HG02623 (cell line): ENCODE results near the gene NR5A2.

Source experiments
- ATAC-seq: cut with Tn5 transposase; IDR thresholded peaks from one replicate; pipeline ENCODE4 v1.9.1; 2021; ENCODE audit warnings: moderate library complexity; ENCODE audit not compliant: unreplicated experiment

The NR5A2 gene

GRCh38 chr1:200027264-200027823 lies at the start of gene NR5A2:
TSS of gene NR5A2 (plus strand) at chr1:200027710. CDS start at chr1:200027848, 138 bp downstream.
- no peak for ATAC-seq

GRCh38 chr1:199978408-199978940 lies 49.0 kb upstream of the NR5A2 start:
- no peak for ATAC-seq

GRCh38 chr1:199979071-199979470 lies 48.4 kb upstream of the NR5A2 start:
- no peak for ATAC-seq

GRCh38 chr1:199981584-199981983 lies 45.9 kb upstream of the NR5A2 start:
- ATAC-seq = no peak

- no peak for ATAC-seq
These were observed 44.9 kb upstream of the NR5A2 start for GRCh38 chr1:199982606-199983005.

GRCh38 chr1:199983531-199983930 lies 44.0 kb upstream of the NR5A2 start:
- no peak for ATAC-seq

GRCh38 chr1:199995096-199995685 lies 32.3 kb upstream of the NR5A2 start:
- ATAC-seq = no peak

GRCh38 chr1:200005165-200005564 lies 22.3 kb upstream of the NR5A2 start:
- no peak for ATAC-seq

- no peak for ATAC-seq
These were observed 20.8 kb upstream of the NR5A2 start for GRCh38 chr1:200006711-200007110.

- no peak for ATAC-seq
These were observed 11.7 kb upstream of the NR5A2 start for GRCh38 chr1:200015811-200016210.

- no peak for ATAC-seq
These were observed 5.8 kb upstream of the NR5A2 start for GRCh38 chr1:200021577-200022238.

GRCh38 chr1:200022239-200022804 lies 5.2 kb upstream of the NR5A2 start:
- no peak for ATAC-seq

GRCh38 chr1:200028586-200029034 lies 1.1 kb downstream of the NR5A2 start:
- no peak for ATAC-seq

GRCh38 chr1:200029035-200029821 lies 1.7 kb downstream of the NR5A2 start:
- ATAC-seq = no peak

GRCh38 chr1:200029822-200030152 lies 2.3 kb downstream of the NR5A2 start:
- no peak for ATAC-seq

- no peak for ATAC-seq
These were observed 3.3 kb downstream of the NR5A2 start for GRCh38 chr1:200030791-200031190.

GRCh38 chr1:200033511-200034261 lies 6.2 kb downstream of the NR5A2 start:
- no peak for ATAC-seq

GRCh38 chr1:200034262-200034557 lies 6.7 kb downstream of the NR5A2 start:
- no peak for ATAC-seq

- ATAC-seq = no peak
These were observed 7.4 kb downstream of the NR5A2 start for GRCh38 chr1:200034761-200035396.

GRCh38 chr1:200035397-200035955 lies 8.0 kb downstream of the NR5A2 start:
- ATAC-seq = no peak
